GM12878 (cell line): ENCODE results near the gene B3GNT3. TPM values are rescaled to one million over a fixed set of nuclear protein-coding genes. Genes with fewer than 3 reads are reported as not detected.

Experiments
- BACH1 ChIP-seq: fragments of 450-650 bp; IDR thresholded peaks from 2 replicates; pipeline ENCODE4 v1.6.1; 2017; ENCODE audit warnings: mild to moderate bottlenecking, borderline replicate concordance
- BMI1 ChIP-seq: fragments of 450-650 bp; IDR thresholded peaks from 2 replicates; pipeline ENCODE4 v1.6.1; 2016; ENCODE audit warnings: mild to moderate bottlenecking, moderate library complexity, borderline replicate concordance
- FOS ChIP-seq: IDR thresholded peaks from 3 replicates; pipeline ENCODE4 v1.6.1; 2011; ENCODE audit warnings: borderline replicate concordance; ENCODE audit not compliant: insufficient read length; ENCODE audit errors: extremely low read depth
- PAX8 ChIP-seq: fragments of 450-650 bp; IDR thresholded peaks from 2 replicates; pipeline ENCODE4 v1.6.1; 2017; ENCODE audit warnings: mild to moderate bottlenecking, moderate library complexity
- TBL1XR1 ChIP-seq: IDR thresholded peaks from 2 replicates; pipeline ENCODE4 v1.6.1; 2012; ENCODE audit warnings: low read depth, low read length, improper control_type of control experiment
- polyA plus RNA-seq, 11 experiments: library from polyadenylated mRNA; depleted of rRNA in 4 of 11; unstranded in 6 of 11; stranded (reverse) in 5 of 11; fragments of >200 nt; fragmentation: Nextera tagmentation in 4 of 11; fragmentation: Illumina TruSeq in 1 of 11; extraction: Ambion mirVana in 4 of 11; extraction: Trizol in 1 of 11; gene quantifications; 1 replicate in 1 of 11; 2 replicates in 10 of 11; pipeline versions ENCODE4 v1.2.1 to v1.2.3, GENCODE V29; 2011 to 2016; ENCODE audit warnings: inconsistent platforms in 2 of 11, missing spikeins in 2 of 11, low read depth in 1 of 11
- total RNA-seq, 4 experiments: library from RNA; depleted of rRNA in 3 of 4; stranded (reverse); fragments of >200 nt in 3 of 4; fragmentation: Illumina TruSeq in 1 of 4; extraction: Trizol in 1 of 4; gene quantifications; 2 replicates each; pipeline versions ENCODE4 v1.2.1 to v1.2.3, GENCODE V29; 2013 to 2021
- TF ChIP-seq, protein P1 (sequence below): fragments of 450-650 bp; conservative IDR thresholded peaks from 2 replicates; pipeline ENCODE4 v1.6.1; 2017; ENCODE audit warnings: mild to moderate bottlenecking, moderate library complexity
- TF ChIP-seq, protein P2 (sequence below): fragments of 450-650 bp; formaldehyde crosslinking; IDR thresholded peaks from 2 replicates; pipeline ENCODE4 v1.4.0; 2020; ENCODE audit warnings: mild to moderate bottlenecking, moderate library complexity
- TF ChIP-seq, protein P3 (sequence below): IDR thresholded peaks from 2 replicates; pipeline ENCODE4 v1.6.1; 2012; ENCODE audit warnings: improper control_type of control experiment, low read depth, low read length; ENCODE audit not compliant: insufficient replicate concordance
- TF ChIP-seq, protein P4 (sequence below): fragments of 450-650 bp; IDR thresholded peaks from 2 replicates; pipeline ENCODE4 v1.6.1; 2017; ENCODE audit warnings: low read depth, mild to moderate bottlenecking, moderate library complexity
- TF ChIP-seq, protein P5 (sequence below): fragments of 150-350 bp; IDR thresholded peaks from 2 replicates; pipeline ENCODE4 v1.6.1; 2014; ENCODE audit warnings: mild to moderate bottlenecking, low read depth, low read length

The B3GNT3 gene
- total and polyA plus RNA-seq, 10 of the 15 experiments (the other 5 are each of a cell fraction or from before 2014, with no cell fraction given): not detected

DNA sequence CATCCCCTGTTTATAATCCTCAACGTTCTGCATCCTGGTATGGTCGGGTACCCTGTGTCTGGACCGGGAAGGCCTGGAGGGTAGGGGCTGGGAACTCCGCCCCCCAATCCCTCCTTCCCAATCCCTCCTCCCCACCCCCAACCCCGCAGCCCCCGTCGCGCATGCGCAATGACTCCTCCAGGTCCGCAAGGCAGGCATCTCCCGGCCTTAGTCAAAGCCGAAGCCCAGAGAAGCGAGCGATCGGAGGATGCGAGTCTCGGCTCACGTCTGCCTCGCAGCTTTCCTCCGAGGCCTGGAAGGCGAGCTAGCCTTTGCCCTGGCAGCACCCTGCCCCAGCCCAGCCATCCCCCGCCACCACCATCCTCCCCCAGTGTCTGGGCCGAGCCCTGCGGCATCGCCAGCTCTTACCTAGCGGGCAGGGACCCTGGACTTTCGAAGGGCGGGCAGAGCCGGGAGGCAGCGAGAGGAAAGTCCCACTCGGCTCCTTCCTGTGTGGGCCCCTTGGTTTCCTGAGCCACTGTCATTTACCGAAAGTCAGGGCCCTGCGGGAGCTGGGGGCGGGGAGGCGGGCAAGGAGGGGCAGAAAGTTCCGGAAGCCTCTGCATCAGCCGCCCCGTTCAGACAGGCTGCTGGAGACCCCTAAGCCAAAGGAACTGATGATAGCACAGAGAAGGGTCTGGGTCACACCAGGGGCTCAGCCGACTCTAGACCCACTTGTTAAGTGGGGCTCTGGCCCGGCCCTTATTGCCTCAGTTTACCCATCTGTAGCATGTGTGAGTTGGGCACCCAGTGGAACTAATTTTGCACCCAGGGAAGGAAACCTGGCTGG, 52.8 kb downstream of the B3GNT3 start, which contains the start of gene JAK3 (continued):
- TF ChIP-seq, protein P1, sequence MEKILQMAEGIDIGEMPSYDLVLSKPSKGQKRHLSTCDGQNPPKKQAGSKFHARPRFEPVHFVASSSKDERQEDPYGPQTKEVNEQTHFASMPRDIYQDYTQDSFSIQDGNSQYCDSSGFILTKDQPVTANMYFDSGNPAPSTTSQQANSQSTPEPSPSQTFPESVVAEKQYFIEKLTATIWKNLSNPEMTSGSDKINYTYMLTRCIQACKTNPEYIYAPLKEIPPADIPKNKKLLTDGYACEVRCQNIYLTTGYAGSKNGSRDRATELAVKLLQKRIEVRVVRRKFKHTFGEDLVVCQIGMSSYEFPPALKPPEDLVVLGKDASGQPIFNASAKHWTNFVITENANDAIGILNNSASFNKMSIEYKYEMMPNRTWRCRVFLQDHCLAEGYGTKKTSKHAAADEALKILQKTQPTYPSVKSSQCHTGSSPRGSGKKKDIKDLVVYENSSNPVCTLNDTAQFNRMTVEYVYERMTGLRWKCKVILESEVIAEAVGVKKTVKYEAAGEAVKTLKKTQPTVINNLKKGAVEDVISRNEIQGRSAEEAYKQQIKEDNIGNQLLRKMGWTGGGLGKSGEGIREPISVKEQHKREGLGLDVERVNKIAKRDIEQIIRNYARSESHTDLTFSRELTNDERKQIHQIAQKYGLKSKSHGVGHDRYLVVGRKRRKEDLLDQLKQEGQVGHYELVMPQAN: 0 out of 2 replicates have a peak, but pooled peaks have one; percentile 53
- TF ChIP-seq BMI1 (no peak), PAX8 (no peak), TBL1XR1 (0 out of 2 replicates have a peak, but pooled peaks have one; percentile 73), FOS (no peak), BACH1 (0 out of 2 replicates have a peak, but pooled peaks have one; percentile 27)
- TF ChIP-seq, protein P2, sequence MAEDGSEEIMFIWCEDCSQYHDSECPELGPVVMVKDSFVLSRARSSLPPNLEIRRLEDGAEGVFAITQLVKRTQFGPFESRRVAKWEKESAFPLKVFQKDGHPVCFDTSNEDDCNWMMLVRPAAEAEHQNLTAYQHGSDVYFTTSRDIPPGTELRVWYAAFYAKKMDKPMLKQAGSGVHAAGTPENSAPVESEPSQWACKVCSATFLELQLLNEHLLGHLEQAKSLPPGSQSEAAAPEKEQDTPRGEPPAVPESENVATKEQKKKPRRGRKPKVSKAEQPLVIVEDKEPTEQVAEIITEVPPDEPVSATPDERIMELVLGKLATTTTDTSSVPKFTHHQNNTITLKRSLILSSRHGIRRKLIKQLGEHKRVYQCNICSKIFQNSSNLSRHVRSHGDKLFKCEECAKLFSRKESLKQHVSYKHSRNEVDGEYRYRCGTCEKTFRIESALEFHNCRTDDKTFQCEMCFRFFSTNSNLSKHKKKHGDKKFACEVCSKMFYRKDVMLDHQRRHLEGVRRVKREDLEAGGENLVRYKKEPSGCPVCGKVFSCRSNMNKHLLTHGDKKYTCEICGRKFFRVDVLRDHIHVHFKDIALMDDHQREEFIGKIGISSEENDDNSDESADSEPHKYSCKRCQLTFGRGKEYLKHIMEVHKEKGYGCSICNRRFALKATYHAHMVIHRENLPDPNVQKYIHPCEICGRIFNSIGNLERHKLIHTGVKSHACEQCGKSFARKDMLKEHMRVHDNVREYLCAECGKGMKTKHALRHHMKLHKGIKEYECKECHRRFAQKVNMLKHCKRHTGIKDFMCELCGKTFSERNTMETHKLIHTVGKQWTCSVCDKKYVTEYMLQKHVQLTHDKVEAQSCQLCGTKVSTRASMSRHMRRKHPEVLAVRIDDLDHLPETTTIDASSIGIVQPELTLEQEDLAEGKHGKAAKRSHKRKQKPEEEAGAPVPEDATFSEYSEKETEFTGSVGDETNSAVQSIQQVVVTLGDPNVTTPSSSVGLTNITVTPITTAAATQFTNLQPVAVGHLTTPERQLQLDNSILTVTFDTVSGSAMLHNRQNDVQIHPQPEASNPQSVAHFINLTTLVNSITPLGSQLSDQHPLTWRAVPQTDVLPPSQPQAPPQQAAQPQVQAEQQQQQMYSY (CRISPR knock-in tag): no peak
- TF ChIP-seq, protein P3, sequence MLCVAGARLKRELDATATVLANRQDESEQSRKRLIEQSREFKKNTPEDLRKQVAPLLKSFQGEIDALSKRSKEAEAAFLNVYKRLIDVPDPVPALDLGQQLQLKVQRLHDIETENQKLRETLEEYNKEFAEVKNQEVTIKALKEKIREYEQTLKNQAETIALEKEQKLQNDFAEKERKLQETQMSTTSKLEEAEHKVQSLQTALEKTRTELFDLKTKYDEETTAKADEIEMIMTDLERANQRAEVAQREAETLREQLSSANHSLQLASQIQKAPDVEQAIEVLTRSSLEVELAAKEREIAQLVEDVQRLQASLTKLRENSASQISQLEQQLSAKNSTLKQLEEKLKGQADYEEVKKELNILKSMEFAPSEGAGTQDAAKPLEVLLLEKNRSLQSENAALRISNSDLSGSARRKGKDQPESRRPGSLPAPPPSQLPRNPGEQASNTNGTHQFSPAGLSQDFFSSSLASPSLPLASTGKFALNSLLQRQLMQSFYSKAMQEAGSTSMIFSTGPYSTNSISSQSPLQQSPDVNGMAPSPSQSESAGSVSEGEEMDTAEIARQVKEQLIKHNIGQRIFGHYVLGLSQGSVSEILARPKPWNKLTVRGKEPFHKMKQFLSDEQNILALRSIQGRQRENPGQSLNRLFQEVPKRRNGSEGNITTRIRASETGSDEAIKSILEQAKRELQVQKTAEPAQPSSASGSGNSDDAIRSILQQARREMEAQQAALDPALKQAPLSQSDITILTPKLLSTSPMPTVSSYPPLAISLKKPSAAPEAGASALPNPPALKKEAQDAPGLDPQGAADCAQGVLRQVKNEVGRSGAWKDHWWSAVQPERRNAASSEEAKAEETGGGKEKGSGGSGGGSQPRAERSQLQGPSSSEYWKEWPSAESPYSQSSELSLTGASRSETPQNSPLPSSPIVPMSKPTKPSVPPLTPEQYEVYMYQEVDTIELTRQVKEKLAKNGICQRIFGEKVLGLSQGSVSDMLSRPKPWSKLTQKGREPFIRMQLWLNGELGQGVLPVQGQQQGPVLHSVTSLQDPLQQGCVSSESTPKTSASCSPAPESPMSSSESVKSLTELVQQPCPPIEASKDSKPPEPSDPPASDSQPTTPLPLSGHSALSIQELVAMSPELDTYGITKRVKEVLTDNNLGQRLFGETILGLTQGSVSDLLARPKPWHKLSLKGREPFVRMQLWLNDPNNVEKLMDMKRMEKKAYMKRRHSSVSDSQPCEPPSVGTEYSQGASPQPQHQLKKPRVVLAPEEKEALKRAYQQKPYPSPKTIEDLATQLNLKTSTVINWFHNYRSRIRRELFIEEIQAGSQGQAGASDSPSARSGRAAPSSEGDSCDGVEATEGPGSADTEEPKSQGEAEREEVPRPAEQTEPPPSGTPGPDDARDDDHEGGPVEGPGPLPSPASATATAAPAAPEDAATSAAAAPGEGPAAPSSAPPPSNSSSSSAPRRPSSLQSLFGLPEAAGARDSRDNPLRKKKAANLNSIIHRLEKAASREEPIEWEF: no peak
- TF ChIP-seq, protein P4, sequence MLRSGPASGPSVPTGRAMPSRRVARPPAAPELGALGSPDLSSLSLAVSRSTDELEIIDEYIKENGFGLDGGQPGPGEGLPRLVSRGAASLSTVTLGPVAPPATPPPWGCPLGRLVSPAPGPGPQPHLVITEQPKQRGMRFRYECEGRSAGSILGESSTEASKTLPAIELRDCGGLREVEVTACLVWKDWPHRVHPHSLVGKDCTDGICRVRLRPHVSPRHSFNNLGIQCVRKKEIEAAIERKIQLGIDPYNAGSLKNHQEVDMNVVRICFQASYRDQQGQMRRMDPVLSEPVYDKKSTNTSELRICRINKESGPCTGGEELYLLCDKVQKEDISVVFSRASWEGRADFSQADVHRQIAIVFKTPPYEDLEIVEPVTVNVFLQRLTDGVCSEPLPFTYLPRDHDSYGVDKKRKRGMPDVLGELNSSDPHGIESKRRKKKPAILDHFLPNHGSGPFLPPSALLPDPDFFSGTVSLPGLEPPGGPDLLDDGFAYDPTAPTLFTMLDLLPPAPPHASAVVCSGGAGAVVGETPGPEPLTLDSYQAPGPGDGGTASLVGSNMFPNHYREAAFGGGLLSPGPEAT: peak; percentile 86
- TF ChIP-seq, protein P5, sequence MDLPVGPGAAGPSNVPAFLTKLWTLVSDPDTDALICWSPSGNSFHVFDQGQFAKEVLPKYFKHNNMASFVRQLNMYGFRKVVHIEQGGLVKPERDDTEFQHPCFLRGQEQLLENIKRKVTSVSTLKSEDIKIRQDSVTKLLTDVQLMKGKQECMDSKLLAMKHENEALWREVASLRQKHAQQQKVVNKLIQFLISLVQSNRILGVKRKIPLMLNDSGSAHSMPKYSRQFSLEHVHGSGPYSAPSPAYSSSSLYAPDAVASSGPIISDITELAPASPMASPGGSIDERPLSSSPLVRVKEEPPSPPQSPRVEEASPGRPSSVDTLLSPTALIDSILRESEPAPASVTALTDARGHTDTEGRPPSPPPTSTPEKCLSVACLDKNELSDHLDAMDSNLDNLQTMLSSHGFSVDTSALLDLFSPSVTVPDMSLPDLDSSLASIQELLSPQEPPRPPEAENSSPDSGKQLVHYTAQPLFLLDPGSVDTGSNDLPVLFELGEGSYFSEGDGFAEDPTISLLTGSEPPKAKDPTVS: peak; percentile 92
